Stimulated activated CD8-positive, alpha-beta memory T cell treated with anti-CD3 and anti-CD28 coated beads, Interleukin-12 subunit alpha, Interleukin-12 subunit beta, amount 100 ng/mL, for 24 hours (primary cell): ENCODE results near the gene ANTKMT.

Experiments used
- DNase-seq: peaks from one replicate; pipeline ENCODE4 v3.0.0-alpha.2; 2020; ENCODE audit errors: extremely low read depth

Gene ANTKMT, protein sequence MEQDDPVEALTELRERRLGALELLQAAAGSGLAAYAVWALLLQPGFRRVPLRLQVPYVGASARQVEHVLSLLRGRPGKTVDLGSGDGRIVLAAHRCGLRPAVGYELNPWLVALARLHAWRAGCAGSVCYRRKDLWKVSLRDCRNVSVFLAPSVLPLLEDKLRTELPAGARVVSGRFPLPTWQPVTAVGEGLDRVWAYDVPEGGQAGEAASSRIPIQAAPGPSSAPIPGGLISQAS

DNA sequence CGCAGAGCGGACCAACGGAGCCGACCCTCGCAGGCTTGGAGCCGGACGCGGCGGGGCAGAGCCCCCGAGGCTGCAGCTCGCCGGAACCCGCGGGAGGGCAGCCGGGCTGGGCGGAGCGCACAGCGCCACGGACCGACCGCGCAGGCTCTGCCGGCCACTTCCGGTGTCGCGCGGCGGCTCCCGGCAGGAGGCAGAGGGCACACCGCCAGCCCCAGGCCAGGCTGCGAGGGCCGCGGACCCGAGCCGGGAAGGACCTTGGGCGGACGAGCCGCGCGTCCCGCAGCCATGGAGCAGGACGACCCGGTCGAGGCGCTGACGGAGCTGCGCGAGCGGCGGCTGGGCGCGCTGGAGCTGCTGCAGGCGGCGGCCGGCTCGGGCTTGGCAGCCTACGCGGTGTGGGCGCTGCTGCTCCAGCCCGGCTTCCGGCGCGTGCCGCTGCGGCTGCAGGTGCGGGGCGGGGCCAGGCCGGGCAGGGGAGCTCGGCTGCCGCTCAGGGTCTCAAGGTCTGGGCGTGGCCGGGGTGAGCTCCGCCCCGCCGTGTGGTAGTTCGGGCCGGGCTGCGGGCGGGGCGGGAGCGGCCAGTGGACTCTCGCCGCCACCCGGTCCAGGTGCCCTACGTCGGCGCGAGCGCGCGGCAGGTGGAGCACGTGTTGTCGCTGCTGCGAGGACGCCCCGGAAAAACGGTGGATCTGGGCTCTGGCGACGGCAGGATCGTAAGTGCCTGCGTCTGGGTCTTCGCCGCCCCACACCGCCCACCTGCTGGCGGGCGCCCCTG is at the start of gene ANTKMT:
Gene ANTKMT (plus strand): TSS at position 157 of the 775 bp plus-strand sequence. CDS start 129 bp downstream, at position 286.
- peak; percentile 56 for DNase-seq

DNA sequence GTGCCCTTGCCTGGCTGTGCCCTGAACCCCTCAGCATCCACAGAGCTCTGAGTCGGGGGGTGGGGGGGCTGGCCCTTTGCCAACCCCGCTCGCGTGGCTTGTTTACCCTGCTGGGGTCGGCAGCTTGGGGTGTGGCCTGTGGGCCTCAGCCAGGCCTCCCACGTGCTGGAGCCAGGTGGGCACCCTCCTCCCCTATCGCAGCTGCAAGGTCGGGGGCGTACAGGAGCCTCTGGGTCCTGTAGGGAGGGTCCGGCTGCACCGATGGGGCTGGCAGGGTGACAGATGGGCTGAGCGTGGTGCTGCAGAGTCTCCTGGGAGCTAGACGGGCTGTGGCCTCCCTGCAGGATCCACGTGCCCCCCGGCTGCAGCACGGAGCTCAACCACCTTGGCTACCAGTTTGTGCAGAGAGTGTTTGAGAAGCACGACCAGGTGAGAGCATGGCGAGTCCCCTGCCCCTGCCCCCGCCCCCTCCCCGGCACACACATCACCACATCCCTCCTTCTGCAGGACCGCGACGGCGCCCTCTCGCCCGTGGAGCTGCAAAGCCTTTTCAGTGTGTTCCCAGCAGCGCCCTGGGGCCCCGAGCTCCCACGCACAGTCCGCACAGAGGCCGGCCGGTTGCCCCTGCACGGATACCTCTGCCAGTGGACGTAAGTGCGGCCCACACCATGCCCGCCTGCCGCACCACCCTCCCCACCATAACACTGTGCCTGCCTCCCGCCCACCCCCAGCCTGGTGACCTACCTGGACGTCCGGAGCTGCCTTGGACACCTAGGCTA is 49.4 kb upstream of the ANTKMT start:
- no peak for DNase-seq

DNA sequence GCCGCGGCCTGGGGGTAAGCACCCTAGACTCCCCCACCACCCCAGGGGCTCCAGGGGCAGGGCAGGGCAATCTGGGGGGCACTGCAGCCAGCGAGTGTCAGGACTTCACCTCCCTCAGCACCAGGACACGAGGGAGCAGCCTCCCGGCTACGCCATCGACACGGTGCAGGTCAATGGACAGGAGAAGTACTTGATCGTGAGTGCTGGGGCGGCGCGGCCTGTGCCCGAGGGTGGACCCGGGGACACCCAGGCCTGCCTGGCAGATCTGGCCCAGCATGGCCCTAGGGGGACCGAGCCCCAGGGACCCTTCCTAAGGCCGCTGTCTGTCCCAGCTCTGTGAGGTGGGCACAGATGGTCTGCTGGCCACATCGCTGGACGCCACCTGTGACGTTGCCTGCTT is 48.6 kb upstream of the ANTKMT start:
- no peak for DNase-seq

DNA sequence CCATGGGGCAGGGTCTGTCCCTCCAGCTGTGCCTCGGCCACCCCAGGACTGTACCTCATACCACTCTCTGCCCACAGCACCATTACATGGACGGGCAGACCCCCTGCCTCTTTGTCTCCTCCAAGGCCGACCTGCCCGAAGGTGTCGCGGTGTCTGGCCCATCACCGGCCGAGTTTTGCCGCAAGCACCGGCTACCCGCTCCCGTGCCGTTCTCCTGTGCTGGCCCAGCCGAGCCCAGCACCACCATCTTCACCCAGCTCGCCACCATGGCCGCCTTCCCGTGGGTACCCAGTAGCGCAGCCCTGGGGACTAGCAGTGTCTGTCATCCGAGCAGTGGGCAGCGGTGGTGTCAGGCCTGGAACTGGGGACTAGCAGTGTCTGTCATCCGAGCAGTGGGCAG is 48.1 kb upstream of the ANTKMT start:
- DNase-seq: no peak

DNA sequence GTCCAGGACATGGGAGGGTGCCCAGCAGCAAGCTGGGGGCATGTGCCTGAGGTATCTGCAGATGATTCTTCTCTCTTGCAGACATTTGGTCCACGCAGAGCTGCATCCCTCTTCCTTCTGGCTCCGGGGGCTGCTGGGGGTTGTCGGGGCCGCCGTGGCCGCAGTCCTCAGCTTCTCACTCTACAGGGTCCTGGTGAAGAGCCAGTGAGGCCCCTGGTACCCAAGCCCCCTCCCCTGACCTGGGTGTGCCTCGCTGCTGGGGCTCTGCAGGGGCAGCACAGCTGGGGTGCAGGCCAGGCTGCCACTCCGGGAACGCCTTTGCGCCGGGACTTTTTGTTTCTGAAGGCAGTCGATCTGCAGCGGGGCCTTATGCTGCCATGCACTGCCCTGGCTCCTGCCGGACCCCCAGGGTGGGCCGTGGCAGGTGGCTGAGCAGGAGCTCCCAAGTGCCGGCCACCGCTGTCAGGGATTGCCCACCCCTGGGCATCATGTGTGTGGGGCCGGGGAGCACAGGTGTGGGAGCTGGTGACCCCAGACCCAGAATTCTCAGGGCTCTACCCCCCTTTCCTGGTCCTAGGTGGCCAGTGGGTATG is 47.5 kb upstream of the ANTKMT start:
- DNase-seq: no peak

DNA sequence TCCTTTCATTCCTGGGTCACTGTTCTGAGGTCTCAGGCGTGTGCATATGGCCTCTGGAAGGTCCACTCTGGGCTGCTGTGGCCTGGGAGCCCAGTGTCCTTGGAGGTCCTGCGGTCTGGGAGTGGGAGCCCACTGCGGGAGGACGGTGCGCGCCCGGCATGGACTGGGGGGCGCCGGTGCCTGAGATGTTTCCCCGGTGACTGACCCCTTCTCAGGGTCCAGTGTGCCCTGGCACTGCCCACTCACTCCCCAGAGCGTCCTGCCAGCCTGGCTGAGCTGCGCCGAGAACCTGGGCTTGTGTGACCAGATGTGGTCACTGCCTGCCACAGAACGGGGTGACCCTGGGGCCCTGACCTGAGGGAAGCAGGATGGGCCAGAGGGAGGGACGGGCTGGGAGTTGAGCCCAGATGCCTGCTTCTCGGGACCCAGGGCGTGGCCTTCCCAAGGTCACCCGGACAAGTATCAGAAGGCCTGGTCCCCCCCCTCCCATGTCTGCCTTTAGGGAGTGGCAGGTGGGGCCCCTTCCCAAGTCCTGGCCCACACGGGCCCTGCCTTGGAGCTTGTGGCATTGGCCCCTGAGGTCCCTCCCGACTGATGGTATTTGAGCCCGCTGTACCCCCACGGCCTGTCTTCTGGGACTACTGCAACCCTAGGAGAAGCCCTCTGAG is 46.6 kb upstream of the ANTKMT start:
- no peak for DNase-seq

DNA sequence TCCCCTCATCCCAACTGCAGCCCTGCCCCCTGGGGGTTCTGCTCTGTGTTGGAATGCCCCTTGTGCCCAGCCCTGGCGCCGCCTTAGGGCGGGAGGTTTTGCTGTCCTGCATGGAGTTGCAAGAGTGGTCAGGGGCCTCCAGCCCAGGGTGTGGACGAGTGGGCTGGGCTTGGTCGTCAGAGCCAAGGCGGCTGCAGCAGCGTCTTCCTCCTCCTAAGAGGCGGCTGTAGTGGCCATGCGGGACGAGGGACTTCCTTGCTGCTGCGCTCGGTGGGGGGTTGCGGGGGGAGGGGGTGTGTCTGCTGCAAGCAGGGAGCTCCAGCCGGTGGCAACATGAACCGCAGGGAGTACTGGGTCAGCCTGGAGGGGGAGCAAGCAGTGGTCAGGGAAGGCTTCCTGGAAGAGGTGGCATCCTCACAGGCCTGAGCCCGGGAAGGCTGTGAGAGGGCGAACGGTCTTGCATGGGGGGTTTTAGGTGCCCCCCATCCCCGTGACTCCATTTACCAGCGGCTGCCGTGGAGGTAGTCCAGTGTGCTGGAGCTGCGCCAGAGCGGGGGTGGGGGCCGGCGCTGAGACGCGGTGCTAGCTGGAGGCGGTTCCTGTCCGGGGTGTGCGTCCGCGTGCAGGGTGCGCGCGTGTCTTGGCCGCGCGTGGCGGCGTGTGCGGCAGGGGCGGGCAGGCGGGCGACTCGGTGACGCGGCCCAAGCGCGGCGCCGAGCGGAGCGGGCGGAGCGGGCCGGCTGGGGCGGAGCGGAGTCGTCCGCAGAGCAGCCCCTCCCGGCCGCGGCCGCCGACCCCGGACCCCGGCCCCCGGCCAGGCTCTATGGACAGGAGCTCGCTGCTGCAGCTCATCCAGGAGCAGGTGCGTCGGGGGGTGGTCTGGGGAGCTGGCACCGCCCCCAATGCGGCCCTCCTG is 45.7 kb upstream of the ANTKMT start, which contains the start of gene RHBDL1:
Gene RHBDL1 (plus strand): TSS at position 704 of the 916 bp plus-strand sequence. CDS start 120 bp downstream, at position 824.
- DNase-seq: no peak

DNA sequence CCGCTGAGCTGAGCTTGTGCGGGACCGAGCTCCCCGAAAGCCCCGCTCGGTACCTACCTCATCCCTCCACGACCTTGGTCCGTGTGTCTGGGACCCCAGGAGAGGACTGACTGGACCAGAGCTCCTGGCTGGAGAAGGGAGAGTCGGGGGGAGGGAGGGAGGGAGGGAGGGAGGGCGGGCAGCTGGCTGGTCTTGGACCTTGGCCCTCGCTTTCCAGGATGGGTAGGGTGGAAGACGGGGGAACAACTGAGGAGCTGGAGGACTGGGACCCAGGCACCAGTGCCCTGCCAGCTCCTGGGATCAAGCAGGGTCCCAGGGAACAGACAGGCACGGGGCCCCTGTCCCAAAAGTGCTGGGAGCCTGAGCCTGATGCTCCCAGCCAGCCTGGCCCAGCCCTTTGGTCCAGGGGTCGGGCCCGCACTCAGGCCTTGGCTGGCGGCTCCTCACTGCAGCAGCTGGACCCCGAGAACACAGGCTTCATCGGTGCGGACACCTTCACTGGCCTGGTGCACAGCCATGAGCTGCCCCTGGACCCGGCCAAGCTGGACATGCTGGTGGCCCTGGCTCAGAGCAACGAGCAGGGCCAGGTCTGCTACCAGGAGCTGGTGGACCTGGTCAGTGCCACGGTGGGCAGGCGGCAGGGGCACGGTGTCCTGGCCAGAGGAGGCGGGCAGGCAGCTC is 44.9 kb upstream of the ANTKMT start:
- no peak for DNase-seq

DNA sequence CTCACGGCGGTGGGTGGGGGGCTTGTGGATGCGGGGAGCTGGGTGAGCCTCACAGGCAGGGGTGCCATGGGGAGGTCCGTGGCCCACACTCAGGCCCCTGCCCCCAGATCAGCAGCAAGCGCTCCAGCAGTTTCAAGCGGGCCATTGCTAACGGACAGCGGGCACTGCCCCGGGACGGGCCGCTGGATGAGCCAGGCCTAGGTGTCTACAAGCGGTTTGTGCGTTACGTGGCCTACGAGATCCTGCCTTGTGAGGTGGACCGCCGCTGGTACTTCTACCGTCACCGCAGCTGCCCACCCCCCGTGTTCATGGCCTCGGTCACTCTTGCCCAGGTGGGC is 44.4 kb upstream of the ANTKMT start:
- DNase-seq: no peak

DNA sequence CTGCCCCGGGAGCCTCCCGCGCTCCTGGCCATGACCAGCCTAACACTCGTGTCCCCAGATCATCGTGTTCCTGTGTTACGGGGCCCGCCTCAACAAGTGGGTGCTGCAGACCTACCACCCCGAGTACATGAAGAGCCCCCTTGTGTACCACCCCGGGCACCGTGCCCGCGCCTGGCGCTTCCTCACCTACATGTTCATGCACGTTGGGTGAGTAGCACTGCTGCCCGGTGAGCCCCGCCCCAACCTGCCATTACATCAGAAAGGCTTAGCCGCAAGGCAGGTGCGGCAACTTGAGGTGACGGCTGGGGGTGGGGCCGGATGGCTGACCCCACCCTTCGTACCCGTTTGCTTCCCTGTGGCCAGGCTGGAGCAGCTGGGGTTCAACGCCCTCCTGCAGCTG is 44.0 kb upstream of the ANTKMT start:
- DNase-seq: no peak

DNA sequence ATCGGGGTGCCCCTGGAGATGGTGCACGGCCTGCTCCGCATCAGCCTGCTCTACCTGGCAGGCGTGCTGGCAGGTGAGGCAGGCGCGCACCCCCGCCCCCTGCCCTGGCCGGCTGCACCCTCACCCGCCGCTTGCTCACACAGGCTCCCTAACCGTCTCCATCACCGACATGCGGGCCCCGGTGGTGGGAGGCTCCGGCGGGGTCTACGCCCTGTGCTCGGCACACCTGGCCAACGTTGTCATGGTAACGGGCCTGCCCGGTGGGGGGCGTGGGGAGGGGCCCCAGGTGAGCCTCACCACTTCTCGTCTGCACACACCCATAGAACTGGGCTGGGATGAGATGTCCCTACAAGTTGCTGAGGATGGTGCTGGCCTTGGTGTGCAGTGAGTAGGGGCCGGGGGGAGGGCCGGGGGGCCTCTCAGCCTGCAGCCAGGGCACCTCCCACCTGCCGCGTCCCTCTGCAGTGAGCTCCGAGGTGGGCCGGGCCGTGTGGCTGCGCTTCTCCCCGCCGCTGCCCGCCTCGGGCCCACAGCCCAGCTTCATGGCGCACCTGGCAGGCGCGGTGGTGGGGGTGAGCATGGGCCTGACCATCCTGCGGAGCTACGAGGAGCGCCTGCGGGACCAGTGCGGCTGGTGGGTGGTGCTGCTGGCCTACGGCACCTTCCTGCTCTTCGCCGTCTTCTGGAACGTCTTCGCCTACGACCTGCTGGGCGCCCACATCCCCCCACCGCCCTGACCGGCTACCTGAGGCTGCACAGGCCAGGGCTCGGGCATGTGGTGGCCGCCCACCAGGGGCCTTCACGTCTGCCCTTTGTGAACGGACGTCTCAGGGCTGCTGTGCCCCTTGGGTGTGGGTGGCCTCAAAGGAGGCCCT is 43.4 kb upstream of the ANTKMT start:
- no peak for DNase-seq

DNA sequence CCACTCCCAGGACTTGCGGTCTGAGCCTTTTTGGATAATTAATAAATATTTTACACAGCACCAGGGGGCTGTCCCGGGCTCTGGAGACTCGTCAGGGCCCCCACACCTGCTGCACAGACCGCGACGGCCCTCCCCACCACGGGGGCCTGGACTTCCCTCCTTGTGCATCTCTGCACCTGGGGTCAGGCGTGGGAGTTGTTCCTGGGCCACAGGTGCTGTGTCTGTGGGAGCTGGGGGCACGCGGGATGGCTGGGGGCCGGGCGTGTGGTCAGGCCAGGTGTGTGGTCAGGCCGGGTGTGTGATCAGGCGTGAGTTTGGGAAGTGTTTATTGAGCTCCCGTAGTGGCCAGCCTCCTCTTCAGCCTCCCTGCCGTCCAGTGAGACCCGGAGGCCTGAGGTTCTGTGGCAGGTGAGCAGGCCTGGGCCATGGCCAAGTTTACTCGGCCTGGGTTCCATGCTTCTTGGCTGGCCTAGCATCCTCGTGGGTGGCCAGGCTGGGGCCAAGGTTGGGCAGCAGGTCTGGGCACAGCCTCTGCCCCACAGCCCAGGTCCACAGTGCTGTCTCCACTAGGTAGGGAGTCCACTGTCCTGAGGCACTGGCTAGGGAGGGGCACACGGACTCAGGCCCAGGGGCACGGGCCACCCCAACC is 42.6 kb upstream of the ANTKMT start:
- no peak for DNase-seq

DNA sequence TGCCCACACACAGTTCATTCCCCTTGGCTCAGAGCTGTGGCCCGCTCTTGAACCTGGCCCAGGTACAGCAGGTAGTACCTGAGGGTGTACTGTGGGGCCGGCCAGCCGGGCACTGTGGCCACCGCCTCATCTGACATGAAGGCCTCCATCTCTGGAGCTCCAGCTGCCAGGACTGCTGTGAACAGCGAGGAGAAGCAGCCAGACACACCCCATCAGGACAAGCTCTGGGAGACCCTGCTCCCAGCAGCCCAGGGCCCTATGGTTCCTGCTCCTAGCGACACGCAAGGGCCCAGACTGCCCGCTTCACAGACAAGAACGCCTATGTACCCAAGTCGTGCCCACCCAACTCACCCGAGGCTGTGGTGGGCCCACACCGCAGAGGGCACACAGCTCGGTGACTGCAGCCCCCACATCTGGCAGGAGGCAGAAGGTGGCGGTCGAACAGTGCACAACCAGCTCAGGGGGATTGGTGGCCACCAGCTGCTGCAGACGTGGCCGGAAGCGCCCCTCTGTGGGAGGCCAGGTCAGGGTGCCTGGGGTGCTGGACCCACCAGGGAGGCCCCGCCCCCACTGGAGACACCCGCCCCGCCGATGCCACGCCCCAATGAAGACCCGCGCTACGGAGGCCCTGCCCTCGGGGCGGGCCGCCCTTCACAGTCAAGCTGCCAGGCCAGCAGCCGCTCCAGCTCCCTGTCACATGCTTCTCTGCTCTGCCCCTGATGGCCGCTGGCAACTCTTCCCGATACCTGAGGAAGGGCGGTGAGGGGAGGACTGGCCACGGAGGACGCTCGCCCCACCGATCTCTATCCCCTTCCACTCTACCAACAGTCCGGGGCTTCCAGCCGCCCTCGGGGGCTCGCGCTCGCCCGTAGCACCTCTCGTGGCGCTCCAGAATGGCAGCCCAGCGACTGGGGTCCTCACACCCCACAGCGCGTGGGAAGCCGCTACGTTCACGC is 41.8 kb upstream of the ANTKMT start:
- DNase-seq: no peak

DNA sequence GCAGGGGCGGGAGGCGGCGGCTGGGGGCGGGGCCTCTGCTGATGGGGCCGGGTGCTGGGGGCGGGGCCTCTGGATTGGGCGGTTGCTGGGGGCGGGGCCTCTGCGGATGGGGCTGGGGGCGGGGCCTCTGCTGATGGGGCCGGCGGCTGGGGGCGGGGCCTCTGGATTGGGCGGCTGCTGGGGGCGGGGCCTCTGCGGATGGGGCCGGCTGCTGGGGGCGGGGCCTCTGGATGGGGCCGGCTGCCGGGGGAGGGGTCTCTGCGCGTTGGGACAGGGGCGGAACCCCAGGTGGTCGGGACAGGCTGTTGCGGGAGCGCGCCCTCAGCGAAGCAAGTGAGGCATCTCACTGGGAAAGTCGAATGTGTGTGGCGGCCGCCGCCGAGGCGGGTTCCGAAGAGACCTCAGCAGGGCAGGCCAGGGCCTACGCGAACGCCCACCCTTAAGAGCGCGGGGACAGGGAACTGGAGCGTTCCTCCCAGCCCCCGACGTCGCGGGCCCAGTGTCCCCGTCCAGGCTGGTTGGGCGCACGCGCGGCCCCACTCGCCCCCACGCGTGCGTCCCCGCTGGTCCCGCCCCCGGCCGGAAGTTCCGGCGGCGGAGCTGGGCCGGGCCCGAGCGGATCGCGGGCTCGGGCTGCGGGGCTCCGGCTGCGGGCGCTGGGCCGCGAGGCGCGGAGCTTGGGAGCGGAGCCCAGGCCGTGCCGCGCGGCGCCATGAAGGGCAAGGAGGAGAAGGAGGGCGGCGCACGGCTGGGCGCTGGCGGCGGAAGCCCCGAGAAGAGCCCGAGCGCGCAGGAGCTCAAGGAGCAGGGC is 40.9 kb upstream of the ANTKMT start, which contains the start of gene STUB1:
Gene STUB1 (plus strand): TSS at position 597 of the 811 bp plus-strand sequence. CDS start 116 bp downstream, at position 713.
- peak; percentile 83 for DNase-seq

DNA sequence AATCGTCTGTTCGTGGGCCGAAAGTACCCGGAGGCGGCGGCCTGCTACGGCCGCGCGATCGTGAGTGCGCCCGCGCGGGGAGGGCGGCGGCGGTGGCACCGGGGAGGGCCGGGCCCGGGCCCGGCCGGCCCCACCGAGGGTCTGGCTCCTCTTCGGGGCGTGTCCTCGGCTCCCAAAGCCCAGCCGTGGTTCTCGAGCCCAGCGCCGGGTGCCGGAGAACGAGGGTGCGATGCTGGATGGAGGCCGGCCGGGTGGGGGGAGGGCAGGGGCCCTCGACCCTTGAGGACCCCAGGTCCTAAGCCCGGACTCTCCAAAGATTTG is 40.4 kb upstream of the ANTKMT start:
- DNase-seq: no peak

DNA sequence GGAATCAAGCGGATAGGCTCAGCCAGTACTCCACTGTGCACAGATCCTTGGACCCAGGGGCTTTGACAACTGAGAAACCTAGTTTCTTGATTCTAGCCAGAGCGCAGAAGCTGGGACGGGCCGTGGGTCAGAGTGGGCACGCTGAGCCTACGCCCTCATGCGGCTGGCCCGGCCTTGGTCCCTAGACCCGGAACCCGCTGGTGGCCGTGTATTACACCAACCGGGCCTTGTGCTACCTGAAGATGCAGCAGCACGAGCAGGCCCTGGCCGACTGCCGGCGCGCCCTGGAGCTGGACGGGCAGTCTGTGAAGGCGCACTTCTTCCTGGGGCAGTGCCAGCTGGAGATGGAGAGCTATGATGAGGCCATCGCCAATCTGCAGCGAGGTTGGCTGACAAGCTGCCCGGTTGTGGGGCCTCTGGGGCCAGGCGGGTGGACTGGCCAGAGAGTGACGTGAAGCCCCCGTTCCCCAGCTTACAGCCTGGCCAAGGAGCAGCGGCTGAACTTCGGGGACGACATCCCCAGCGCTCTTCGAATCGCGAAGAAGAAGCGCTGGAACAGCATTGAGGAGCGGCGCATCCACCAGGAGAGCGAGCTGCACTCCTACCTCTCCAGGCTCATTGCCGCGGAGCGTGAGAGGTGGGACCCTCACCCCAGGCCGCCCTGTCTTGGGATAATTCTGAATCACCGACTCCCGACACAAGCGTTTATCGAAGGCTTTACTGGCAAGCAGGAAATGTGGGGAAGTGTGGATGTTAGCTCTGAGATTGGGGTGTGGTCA is 39.8 kb upstream of the ANTKMT start:
- no peak for DNase-seq
